ENCODE measurements around the gene SPATA21. TPM values are rescaled to one million over a fixed set of nuclear protein-coding genes. Genes with fewer than 3 reads are reported as not detected.
A peak's percentile ranks its signal among the peaks of the same experiment; 100 is the strongest.

The SPATA21 gene
- total RNA-seq, 4 donors from 2014 or later = not detected

GRCh38 chr1:16405441-16405840 lies 31.8 kb downstream of the SPATA21 start:
- Histone ChIP-seq H3K27ac (no peak overlapping the region), H3K4me3 (no peak overlapping the region), H3K27me3 (no peaks in the 10 kb centered on the region), H3K4me1 (peaks cover 0 to 9% (median 0%) of the 10 kb centered on the region in 3 donors), H3K9me3 (no peaks in the 10 kb centered on the region), H3K36me3 (no peaks in the 10 kb centered on the region)
- DNase-seq = no peak
- 65 to 74% methylated on average over 3 to 5 of the region's 5 CpGs for WGBS, 2 donors
- TF ChIP-seq POLR2A (IDR thresholded peaks at IDR 0.05) = no peak
- TF ChIP-seq, protein P1, sequence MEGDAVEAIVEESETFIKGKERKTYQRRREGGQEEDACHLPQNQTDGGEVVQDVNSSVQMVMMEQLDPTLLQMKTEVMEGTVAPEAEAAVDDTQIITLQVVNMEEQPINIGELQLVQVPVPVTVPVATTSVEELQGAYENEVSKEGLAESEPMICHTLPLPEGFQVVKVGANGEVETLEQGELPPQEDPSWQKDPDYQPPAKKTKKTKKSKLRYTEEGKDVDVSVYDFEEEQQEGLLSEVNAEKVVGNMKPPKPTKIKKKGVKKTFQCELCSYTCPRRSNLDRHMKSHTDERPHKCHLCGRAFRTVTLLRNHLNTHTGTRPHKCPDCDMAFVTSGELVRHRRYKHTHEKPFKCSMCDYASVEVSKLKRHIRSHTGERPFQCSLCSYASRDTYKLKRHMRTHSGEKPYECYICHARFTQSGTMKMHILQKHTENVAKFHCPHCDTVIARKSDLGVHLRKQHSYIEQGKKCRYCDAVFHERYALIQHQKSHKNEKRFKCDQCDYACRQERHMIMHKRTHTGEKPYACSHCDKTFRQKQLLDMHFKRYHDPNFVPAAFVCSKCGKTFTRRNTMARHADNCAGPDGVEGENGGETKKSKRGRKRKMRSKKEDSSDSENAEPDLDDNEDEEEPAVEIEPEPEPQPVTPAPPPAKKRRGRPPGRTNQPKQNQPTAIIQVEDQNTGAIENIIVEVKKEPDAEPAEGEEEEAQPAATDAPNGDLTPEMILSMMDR (IDR thresholded peaks at IDR 0.05) = no peak
- intact Hi-C loops (cut with DNase I) = no loop called here

GRCh38 chr1:16402742-16403141 lies 34.5 kb downstream of the SPATA21 start:
- intact Hi-C loops (cut with DNase I) = no loop called here
- H3K27me3 ChIP-seq = no peaks in the 10 kb centered on the region
- TF ChIP-seq, protein P1 (IDR thresholded peaks at IDR 0.05) = no peak
- TF ChIP-seq POLR2A (IDR thresholded peaks at IDR 0.05) = no peak
- H3K27ac ChIP-seq = no peak overlapping the region
- DNase-seq = no peak
- peaks cover 0 to 13% (median 0%) of the 10 kb centered on the region in 3 donors for H3K4me1 ChIP-seq
- 69 to 70% methylated on average over 3 to 10 of the region's 10 CpGs for WGBS, 2 donors
- no peaks in the 10 kb centered on the region for H3K9me3 ChIP-seq
- peaks cover 0 to 26% (median 4%) of the 10 kb centered on the region in 3 donors for H3K36me3 ChIP-seq
- H3K4me3 ChIP-seq = no peak overlapping the region

GRCh38 chr1:16398371-16398953 lies 38.8 kb downstream of the SPATA21 start:
- Histone ChIP-seq H3K4me1 (peaks cover 11 to 28% (median 17%) of the 10 kb centered on the region in 3 donors), H3K4me3 (no peak overlapping the region), H3K27me3 (no peaks in the 10 kb centered on the region), H3K36me3 (peaks cover 12 to 68% (median 14%) of the 10 kb centered on the region in 3 donors), H3K27ac (no peak overlapping the region), H3K9me3 (no peaks in the 10 kb centered on the region)
- intact Hi-C loops (cut with DNase I) = no loop called here
- TF ChIP-seq POLR2A (IDR thresholded peaks at IDR 0.05) = no peak
- TF ChIP-seq, protein P1 (IDR thresholded peaks at IDR 0.05) = no peak
- no peak for DNase-seq
- WGBS, 2 donors = no CpG with 5 or more reads among the region's 5 CpGs

DNA sequence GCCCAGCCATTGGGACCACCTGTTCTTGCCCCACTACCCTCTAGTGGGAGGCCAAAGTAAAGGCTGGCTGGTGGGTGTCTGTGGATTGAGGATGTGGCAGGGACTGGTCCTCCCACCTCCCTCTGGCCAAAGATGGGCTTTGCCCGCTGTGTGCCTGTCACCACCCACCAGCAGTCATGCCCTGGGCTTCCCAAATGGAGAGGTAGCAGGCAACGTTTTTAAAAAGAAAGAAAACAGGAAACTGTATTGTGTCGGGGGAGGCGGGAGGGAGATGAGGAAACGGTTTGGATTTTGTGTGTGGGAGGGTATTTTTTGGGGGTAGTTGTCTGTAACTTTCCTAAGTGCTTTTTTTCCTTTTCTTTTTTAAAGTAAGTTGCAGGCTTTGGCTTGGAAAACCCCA lies 40.1 kb downstream of the SPATA21 start:
- peaks cover 18 to 42% (median 28%) of the 10 kb centered on the region in 3 donors for H3K4me1 ChIP-seq
- H3K4me3 ChIP-seq = no peak overlapping the region
- peaks cover 14 to 80% (median 15%) of the 10 kb centered on the region in 3 donors for H3K36me3 ChIP-seq
- 38 to 43% methylated on average over 5 of the region's 5 CpGs for WGBS, 2 donors
- peak overlapping the region; percentile 10 to 35 (median 26) for H3K27ac ChIP-seq
- H3K9me3 ChIP-seq = no peaks in the 10 kb centered on the region
- DNase-seq = no peak
- intact Hi-C loops (cut with DNase I) = no loop called here
- TF ChIP-seq, protein P1 (IDR thresholded peaks at IDR 0.05) = no peak
- no peak for TF ChIP-seq POLR2A (IDR thresholded peaks at IDR 0.05)
- no peaks in the 10 kb centered on the region for H3K27me3 ChIP-seq

DNA sequence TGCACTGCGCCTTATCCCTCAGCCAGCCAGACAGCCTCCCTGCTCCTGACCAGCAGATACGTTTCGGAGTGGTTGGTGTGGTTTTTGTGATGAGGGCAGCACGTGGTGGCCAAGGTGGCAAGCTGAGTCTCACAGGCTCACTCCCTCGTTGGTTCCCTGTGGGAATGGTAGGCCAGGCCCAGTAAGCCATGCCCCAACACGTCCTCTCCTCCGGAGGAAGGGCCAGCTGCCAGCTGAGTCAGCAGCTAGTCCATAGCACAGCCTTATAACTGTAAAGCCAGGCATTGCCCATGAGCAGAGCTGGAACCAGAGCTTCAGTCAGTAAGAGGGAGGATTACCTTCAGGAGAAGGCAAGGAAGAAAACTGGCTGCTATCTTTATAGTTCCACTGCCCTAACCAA lies 40.6 kb downstream of the SPATA21 start:
- intact Hi-C loops (cut with DNase I) = no loop called here
- no peaks in the 10 kb centered on the region for H3K27me3 ChIP-seq
- no peak for TF ChIP-seq POLR2A (IDR thresholded peaks at IDR 0.05)
- TF ChIP-seq, protein P1 (IDR thresholded peaks at IDR 0.05) = no peak
- no peaks in the 10 kb centered on the region for H3K9me3 ChIP-seq
- no peak overlapping the region for H3K4me3 ChIP-seq
- WGBS, 2 donors = no CpG with 5 or more reads among the region's 7 CpGs
- DNase-seq = no peak
- H3K27ac ChIP-seq = peak overlapping the region; percentile 11 to 70 (median 38)
- peaks cover 24 to 47% (median 33%) of the 10 kb centered on the region in 3 donors for H3K4me1 ChIP-seq
- peaks cover 14 to 81% (median 15%) of the 10 kb centered on the region in 3 donors for H3K36me3 ChIP-seq

All from esophagus squamous epithelium (tissue), 5 donors.